Peyer's patch (tissue), 4 donors: ENCODE measurements around the gene MTM1. TPM values are rescaled to one million over a fixed set of nuclear protein-coding genes. Genes with fewer than 3 reads are reported as not detected.

Experiments
- DNase-seq, 3 donors: peaks; one replicate each; pipeline ENCODE4 v3.0.0-alpha.2; 2017 to 2019
- H3K27ac ChIP-seq, 4 donors: fragments of 200-600 bp; sonication (generic); one replicate each; pipeline ENCODE4 v1.5.1; 2016 to 2019
- H3K27me3 ChIP-seq, 2 donors: fragments of 200-600 bp; sonication (generic); one replicate each; pipeline ENCODE4 v1.5.1; 2019
- H3K36me3 ChIP-seq, 3 donors: fragments of 200-600 bp; sonication (generic); one replicate each; pipeline ENCODE4 v1.5.1; 2016 to 2019
- H3K4me1 ChIP-seq, 4 donors: fragments of 200-600 bp; sonication (generic); one replicate each; pipeline ENCODE4 v1.5.1; 2016 to 2019
- H3K4me3 ChIP-seq, 4 donors: fragments of 200-600 bp; sonication (generic); 1 replicate in 3 of 4; 2 replicates in 1 of 4; pipeline ENCODE4 v1.5.1; 2016 to 2019; ENCODE audit warnings: mild to moderate bottlenecking in 1 of 4
- H3K9me3 ChIP-seq, 4 donors: fragments of 200-600 bp; sonication (generic); one replicate each; pipeline ENCODE4 v1.5.1; 2016 to 2019; ENCODE audit warnings: mild to moderate bottlenecking in 1 of 4
- POLR2A ChIP-seq, 2 donors: fragments of 450-650 bp; IDR thresholded peaks; one replicate each; pipeline ENCODE4 v1.5.1; 2017; ENCODE audit warnings: antibody characterized with exemption in 2 of 2, mild to moderate bottlenecking in 2 of 2, moderate library complexity in 2 of 2
- total RNA-seq, 4 donors: library from RNA; depleted of rRNA; stranded (reverse); fragments of >200 nt; gene quantifications; one replicate each; pipeline ENCODE4 v1.1.0, GENCODE V29; 2016
- TF ChIP-seq, protein P1 (sequence below), 6 experiments: fragments of 450-650 bp in 4 of 6; fragments of 200-600 bp in 2 of 6; sonication (generic) in 1 of 6; IDR thresholded peaks; one replicate each; pipeline ENCODE4 v1.5.1; 2017 to 2019; ENCODE audit warnings: antibody characterized with exemption in 6 of 6, mild to moderate bottlenecking in 3 of 6, moderate library complexity in 1 of 6

Gene MTM1
- total RNA-seq, 4 donors from 2014 or later, result 12.4 to 22.2 (median 18.1) TPM

DNA sequence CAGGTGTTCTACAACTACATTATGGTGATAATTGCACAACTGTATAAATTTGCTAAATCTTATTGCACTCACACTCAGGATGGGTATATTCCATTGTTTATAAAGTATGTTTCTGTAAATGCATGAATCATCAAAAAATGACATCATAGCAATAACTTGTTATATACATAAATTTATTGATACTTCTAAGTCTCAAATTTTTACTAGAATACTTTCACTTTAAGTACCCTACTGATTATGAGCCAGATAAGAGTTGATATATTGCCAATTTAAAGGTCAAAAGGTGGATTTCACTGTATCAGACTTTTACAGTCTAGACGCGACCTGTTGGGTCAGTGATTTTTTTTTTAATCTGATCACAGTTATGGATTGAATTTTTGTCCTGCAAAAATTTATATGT is 87.4 kb downstream of the MTM1 start:
- Histone ChIP-seq H3K36me3 (peaks cover 0 to 16% (median 0%) of the 10 kb centered on the region in 3 donors), H3K27ac (no peak overlapping the region), H3K27me3 (no peaks in the 10 kb centered on the region), H3K4me3 (no peak overlapping the region), H3K4me1 (no peaks in the 10 kb centered on the region), H3K9me3 (no peaks in the 10 kb centered on the region)
- DNase-seq, result no peak
- TF ChIP-seq POLR2A (IDR thresholded peaks at IDR 0.05), result no peak

DNA sequence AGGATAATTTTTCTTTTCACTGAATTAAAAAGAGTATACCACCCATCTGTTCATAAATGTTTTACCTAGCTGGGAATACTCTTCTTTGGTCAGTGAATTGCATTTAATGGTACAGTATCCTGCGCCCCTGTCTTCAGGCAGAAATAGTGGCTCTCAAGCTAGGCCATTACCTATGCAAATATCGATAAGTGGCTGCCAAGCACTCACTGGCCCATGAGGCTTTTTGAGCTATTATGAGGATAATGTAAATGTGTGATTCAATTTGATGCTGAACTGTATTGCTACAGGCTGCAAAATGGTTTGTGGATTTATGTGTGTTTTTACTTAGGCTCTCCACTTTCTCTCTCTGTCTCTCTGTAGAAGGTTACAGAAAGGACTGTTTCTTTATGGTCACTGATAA is 94.7 kb downstream of the MTM1 start:
- Histone ChIP-seq H3K4me3 (no peak overlapping the region), H3K27me3 (no peaks in the 10 kb centered on the region), H3K9me3 (no peaks in the 10 kb centered on the region), H3K4me1 (no peaks in the 10 kb centered on the region), H3K27ac (no peak overlapping the region), H3K36me3 (peaks cover 0 to 29% (median 0%) of the 10 kb centered on the region in 3 donors)
- no peak for DNase-seq
- TF ChIP-seq, protein P1, sequence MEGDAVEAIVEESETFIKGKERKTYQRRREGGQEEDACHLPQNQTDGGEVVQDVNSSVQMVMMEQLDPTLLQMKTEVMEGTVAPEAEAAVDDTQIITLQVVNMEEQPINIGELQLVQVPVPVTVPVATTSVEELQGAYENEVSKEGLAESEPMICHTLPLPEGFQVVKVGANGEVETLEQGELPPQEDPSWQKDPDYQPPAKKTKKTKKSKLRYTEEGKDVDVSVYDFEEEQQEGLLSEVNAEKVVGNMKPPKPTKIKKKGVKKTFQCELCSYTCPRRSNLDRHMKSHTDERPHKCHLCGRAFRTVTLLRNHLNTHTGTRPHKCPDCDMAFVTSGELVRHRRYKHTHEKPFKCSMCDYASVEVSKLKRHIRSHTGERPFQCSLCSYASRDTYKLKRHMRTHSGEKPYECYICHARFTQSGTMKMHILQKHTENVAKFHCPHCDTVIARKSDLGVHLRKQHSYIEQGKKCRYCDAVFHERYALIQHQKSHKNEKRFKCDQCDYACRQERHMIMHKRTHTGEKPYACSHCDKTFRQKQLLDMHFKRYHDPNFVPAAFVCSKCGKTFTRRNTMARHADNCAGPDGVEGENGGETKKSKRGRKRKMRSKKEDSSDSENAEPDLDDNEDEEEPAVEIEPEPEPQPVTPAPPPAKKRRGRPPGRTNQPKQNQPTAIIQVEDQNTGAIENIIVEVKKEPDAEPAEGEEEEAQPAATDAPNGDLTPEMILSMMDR (IDR thresholded peaks at IDR 0.05), result no peak
- no peak for TF ChIP-seq POLR2A (IDR thresholded peaks at IDR 0.05)

DNA sequence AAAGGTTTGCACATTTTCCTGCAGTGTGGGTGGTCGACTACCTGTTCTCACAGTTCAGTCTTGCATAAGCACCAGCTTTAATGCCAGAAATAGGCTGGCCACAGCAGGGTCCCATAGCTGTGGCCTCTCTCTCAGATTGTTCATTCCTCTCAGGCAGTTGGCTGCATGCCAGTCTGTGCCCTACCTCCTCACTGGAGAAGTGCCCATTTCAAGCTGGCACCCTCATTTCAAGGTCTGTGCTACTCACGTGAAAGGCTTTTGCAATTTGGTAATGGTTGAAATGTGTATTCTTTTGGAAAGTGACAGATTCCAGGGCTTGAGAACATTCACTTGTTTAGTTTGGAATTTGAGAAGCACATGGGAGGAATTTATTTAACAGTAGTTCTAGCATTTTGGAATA is 95.9 kb downstream of the MTM1 start:
- Histone ChIP-seq H3K4me1 (no peaks in the 10 kb centered on the region), H3K27ac (no peak overlapping the region), H3K9me3 (no peaks in the 10 kb centered on the region), H3K36me3 (peaks cover 0 to 27% (median 0%) of the 10 kb centered on the region in 3 donors), H3K4me3 (no peak overlapping the region), H3K27me3 (no peaks in the 10 kb centered on the region)
- no peak for DNase-seq
- TF ChIP-seq, protein P1 (IDR thresholded peaks at IDR 0.05), result no peak
- TF ChIP-seq POLR2A (IDR thresholded peaks at IDR 0.05), result no peak

DNA sequence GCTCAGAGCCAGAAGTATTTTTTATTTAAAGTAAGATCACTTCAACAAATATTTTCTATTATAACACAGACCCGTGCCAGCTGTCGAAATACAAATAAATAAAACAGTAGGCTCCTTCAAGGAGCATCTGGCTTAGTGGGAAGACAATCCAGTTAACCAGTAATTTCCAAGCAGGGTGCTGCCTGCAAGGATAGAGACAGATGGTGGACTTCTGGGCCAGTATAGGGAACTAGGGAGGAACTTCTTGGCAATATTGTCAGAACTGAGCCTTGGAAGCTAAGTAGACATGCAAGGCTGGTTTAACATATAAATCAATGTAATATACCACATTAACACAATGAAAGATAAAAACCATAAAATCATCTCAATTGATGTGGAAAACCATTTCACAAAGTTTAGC is 107.8 kb downstream of the MTM1 start:
- Histone ChIP-seq H3K4me1 (no peaks in the 10 kb centered on the region), H3K9me3 (no peaks in the 10 kb centered on the region), H3K27me3 (no peaks in the 10 kb centered on the region), H3K27ac (no peak overlapping the region), H3K36me3 (peaks cover 0 to 4% (median 0%) of the 10 kb centered on the region in 3 donors), H3K4me3 (no peak overlapping the region)
- no peak for DNase-seq
- no peak for TF ChIP-seq POLR2A (IDR thresholded peaks at IDR 0.05)
- TF ChIP-seq, protein P1 (IDR thresholded peaks at IDR 0.05), result no peak

DNA sequence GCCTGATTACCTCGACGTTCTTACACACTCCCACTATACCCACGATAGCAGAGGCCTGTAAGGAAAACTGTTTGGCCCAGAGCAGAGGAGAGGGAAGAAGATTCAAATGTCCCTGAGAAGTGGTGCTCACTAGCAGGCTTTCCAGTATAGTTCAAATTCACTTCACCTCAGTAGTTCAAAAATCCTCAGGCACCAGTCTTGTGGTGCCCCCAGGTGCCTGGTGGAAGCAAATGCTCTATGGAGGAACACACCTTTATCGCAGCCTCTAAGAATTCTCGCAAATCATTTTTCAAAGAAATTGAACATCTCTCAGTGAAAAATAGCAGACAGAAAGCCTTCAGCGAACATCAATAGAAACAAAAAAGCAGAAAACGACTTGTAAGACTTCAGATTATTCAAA is 112.6 kb downstream of the MTM1 start:
- Histone ChIP-seq H3K4me3 (no peak overlapping the region), H3K36me3 (no peaks in the 10 kb centered on the region)

DNA sequence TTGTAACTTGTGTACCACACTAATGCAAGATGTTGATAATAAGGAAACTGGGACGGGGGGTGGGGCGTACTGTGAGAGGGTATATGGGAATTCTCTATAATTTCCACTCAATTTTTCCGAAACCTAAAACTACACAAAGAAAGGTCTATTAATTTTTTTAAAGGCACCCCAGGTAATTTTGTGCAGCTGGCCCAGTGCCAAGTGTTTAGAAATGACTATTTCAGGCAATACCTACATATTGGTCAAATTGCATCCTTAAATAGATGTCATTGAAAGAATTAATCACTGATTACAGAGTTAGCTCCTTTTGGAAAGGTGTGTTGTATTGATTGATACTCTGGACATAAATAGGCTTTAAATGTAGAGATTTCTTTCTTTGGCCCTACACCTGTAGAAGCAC is 114.7 kb downstream of the MTM1 start:
- Histone ChIP-seq H3K27ac (no peak overlapping the region), H3K36me3 (no peaks in the 10 kb centered on the region), H3K4me3 (no peak overlapping the region), H3K27me3 (no peaks in the 10 kb centered on the region), H3K9me3 (no peaks in the 10 kb centered on the region), H3K4me1 (no peaks in the 10 kb centered on the region)
- TF ChIP-seq, protein P1 (IDR thresholded peaks at IDR 0.05), result no peak
- TF ChIP-seq POLR2A (IDR thresholded peaks at IDR 0.05), result no peak
- DNase-seq, result no peak

More for the DNA sequence above, 112.6 kb downstream of the MTM1 start:
- TF ChIP-seq POLR2A (IDR thresholded peaks at IDR 0.05), result no peak
- TF ChIP-seq, protein P1 (IDR thresholded peaks at IDR 0.05), result peak in 3 of 6 experiments; percentile 23 to 34 (median 27)
- Histone ChIP-seq H3K9me3 (no peaks in the 10 kb centered on the region), H3K4me1 (no peaks in the 10 kb centered on the region), H3K27me3 (no peaks in the 10 kb centered on the region), H3K27ac (no peak overlapping the region)
- DNase-seq, result no peak
